Testis (tissue), 3 donors: ENCODE data around the gene CUX1. TPM values are rescaled to one million over a fixed set of nuclear protein-coding genes. Genes with fewer than 3 reads are reported as not detected.

Source experiments
- DNase-seq: peaks from one replicate; pipeline ENCODE4 v3.0.0-alpha.2; 2019
- H3K27ac ChIP-seq, 2 donors: fragments of 200-600 bp; sonication (generic); one replicate each; pipeline ENCODE4 v1.5.1; 2019
- H3K27me3 ChIP-seq: fragments of 200-600 bp; sonication (generic); one replicate; pipeline ENCODE4 v1.5.1; 2019
- H3K36me3 ChIP-seq: fragments of 200-600 bp; sonication (generic); one replicate; pipeline ENCODE4 v1.5.1; 2017; ENCODE audit warnings: low read depth; ENCODE audit errors: missing control alignments
- H3K4me1 ChIP-seq: fragments of 200-600 bp; sonication (generic); one replicate; pipeline ENCODE4 v1.5.1; 2019
- H3K4me3 ChIP-seq, 2 donors: fragments of 200-600 bp; sonication (generic); one replicate each; pipeline ENCODE4 v1.5.1; 2017 to 2019
- H3K9me3 ChIP-seq: fragments of 200-600 bp; sonication (generic); one replicate; pipeline ENCODE4 v1.5.1; 2017
- POLR2A ChIP-seq: fragments of 450-650 bp; IDR thresholded peaks from one replicate; pipeline ENCODE4 v1.6.1; 2017; ENCODE audit warnings: antibody characterized with exemption, mild to moderate bottlenecking, moderate library complexity
- WGBS, 2 donors: methylation state at CpG; one replicate each; pipeline ENCODE4 v1.1.5; 2018; 5-methylcytosine and 5-hydroxymethylcytosine counted together
- intact Hi-C: fragments of 100-400 bp; cut with DNase I; formaldehyde crosslinking; loops from one replicate; pipeline ENCODE4 v1.15.1; 2023; ENCODE audit warnings: low total_unique reads
- polyA plus RNA-seq: library from polyadenylated mRNA; stranded (reverse); fragments of 350-450 nt; fragmentation: Illumina TruSeq; extraction: RNeasy Lipid Tissue Mini Kit (QIAGEN cat#74804); gene quantifications from one replicate; pipeline ENCODE4 v1.2.3, GENCODE V29; 2014; ENCODE audit warnings: low read depth, low replicate concordance; ENCODE audit not compliant: insufficient read depth
- total RNA-seq, 2 donors: library from RNA; depleted of rRNA; stranded (reverse); fragments of >200 nt; gene quantifications; one replicate each; pipeline ENCODE4 v1.2.3, GENCODE V29; 2016
- TF ChIP-seq, protein P1 (sequence below), 3 experiments: fragments of 450-650 bp in 2 of 3; fragments of 200-600 bp in 1 of 3; sonication (generic) in 1 of 3; IDR thresholded peaks; one replicate each; pipeline ENCODE4 v1.5.1; 2016 to 2019; ENCODE audit warnings: antibody characterized with exemption in 3 of 3, mild to moderate bottlenecking in 2 of 3, moderate library complexity in 1 of 3

Gene CUX1
- total and polyA plus RNA-seq, 3 donors from 2014 or later, result 30.8 to 46.3 (median 43.1) TPM

DNA sequence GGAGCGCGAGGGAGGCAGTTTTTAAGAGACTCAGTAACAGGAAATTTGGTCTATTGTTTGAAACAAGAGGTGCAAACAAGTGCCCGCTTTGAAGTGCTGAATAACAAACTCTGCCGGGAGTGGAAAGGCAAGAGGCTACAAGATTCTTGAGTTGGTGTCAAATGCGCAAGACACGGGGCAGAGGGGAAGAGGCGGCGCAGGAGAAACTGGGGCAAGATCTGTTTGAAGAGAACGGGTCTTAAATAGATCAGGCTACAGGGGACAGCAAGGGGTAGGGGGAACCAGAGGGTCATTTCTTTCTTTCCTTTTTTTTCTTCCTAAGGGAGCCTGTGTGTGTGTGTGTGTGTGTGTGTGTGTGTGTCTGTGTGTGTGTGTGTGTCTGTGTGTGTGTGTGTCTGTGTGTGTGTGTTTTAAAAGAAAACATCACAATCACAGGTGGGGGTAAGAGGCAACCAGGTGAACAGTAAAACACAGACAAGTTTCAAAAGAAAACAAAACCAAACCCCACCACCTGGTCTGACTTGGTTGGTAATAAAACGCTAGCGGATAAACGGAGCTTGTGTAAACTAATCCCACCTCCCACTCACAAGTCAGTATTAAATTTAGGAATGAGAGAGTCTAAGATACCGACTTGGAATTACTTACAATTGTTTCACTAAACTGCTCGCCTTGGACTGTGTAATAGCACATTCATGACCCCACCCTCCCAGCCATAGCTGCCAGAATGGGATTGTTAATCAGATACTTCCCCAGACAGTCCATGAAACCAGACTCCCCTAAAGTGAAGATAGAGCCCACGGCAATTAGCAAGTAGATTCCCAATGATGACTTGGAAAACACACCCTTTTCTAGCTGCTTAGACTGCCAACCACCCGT, 13.1 kb upstream of the CUX1 start:
- no peaks in the 10 kb centered on the region for H3K9me3 ChIP-seq
- intact Hi-C loops, result no loop called here

DNA sequence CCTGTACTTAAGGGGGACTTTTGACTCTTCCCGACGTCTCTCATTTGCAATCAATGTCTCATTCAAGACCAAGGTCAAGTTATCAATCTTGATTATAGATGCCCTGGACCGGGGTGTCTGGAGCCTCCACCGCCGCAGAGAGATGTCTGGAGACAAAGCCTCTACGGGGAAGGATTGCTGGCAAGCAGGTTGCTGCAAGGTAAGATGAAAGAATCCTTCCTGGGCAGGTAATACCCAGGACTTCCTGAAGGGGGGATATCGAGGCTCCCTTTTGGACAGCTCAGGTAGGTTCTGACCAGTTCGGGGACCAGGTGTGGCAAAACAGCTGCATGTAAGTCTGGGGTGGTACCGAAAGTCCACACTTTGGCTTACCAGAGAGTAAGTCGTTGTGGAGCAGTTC, 12.5 kb upstream of the CUX1 start:
- no peaks in the 10 kb centered on the region for H3K36me3 ChIP-seq
- no peak overlapping the region for H3K4me3 ChIP-seq
- TF ChIP-seq, protein P1, sequence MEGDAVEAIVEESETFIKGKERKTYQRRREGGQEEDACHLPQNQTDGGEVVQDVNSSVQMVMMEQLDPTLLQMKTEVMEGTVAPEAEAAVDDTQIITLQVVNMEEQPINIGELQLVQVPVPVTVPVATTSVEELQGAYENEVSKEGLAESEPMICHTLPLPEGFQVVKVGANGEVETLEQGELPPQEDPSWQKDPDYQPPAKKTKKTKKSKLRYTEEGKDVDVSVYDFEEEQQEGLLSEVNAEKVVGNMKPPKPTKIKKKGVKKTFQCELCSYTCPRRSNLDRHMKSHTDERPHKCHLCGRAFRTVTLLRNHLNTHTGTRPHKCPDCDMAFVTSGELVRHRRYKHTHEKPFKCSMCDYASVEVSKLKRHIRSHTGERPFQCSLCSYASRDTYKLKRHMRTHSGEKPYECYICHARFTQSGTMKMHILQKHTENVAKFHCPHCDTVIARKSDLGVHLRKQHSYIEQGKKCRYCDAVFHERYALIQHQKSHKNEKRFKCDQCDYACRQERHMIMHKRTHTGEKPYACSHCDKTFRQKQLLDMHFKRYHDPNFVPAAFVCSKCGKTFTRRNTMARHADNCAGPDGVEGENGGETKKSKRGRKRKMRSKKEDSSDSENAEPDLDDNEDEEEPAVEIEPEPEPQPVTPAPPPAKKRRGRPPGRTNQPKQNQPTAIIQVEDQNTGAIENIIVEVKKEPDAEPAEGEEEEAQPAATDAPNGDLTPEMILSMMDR (IDR thresholded peaks at IDR 0.05), result no peak
- no peak for TF ChIP-seq POLR2A
- no peak for DNase-seq
- H3K27me3 ChIP-seq, result no peaks in the 10 kb centered on the region
- H3K9me3 ChIP-seq, result no peaks in the 10 kb centered on the region
- peaks cover 4% of the 10 kb centered on the region for H3K4me1 ChIP-seq
- WGBS, 2 donors, result 44 to 47% methylated on average over 10 of the region's 10 CpGs
- H3K27ac ChIP-seq, result no peak overlapping the region
- intact Hi-C loops, result no loop called here

More for the DNA sequence above, 13.1 kb upstream of the CUX1 start:
- TF ChIP-seq, protein P1 (IDR thresholded peaks at IDR 0.05), result no peak
- TF ChIP-seq POLR2A, result no peak
- DNase-seq, result no peak
- WGBS, 2 donors, result 15 to 21% methylated on average over 16 of the region's 16 CpGs
- no peaks in the 10 kb centered on the region for H3K36me3 ChIP-seq
- peaks cover 4% of the 10 kb centered on the region for H3K4me1 ChIP-seq
- no peaks in the 10 kb centered on the region for H3K27me3 ChIP-seq
- no peak overlapping the region for H3K27ac ChIP-seq
- no peak overlapping the region for H3K4me3 ChIP-seq

DNA sequence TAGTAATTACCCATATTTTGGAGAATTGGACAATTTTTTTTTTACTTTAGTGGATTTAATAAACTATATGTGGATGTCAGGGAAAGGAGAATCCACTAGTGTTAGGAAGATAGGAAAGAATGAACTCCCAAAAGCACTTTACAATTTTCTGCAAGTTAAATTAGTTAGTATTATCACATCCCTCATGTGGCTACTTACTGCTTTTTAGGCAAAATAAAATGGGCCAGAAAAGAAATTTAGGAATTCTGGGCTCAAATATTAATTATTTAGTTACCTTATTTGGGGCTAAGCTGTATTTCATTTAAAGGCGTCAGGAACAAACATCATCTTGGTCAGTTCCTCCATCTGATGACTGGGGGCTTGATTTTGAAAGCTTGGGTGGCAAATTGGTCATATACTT, 4.8 kb upstream of the CUX1 start:
- no peak overlapping the region for H3K4me3 ChIP-seq
- peaks cover 12% of the 10 kb centered on the region for H3K4me1 ChIP-seq
- no peaks in the 10 kb centered on the region for H3K36me3 ChIP-seq
- no peak overlapping the region for H3K27ac ChIP-seq
- H3K9me3 ChIP-seq, result no peaks in the 10 kb centered on the region
- intact Hi-C loops, result no loop called here
- TF ChIP-seq POLR2A, result no peak
- TF ChIP-seq, protein P1 (IDR thresholded peaks at IDR 0.05), result no peak
- no peak for DNase-seq
- WGBS, 2 donors, result 71 to 90% methylated on average over 1 of the region's 1 CpG
- no peaks in the 10 kb centered on the region for H3K27me3 ChIP-seq

DNA sequence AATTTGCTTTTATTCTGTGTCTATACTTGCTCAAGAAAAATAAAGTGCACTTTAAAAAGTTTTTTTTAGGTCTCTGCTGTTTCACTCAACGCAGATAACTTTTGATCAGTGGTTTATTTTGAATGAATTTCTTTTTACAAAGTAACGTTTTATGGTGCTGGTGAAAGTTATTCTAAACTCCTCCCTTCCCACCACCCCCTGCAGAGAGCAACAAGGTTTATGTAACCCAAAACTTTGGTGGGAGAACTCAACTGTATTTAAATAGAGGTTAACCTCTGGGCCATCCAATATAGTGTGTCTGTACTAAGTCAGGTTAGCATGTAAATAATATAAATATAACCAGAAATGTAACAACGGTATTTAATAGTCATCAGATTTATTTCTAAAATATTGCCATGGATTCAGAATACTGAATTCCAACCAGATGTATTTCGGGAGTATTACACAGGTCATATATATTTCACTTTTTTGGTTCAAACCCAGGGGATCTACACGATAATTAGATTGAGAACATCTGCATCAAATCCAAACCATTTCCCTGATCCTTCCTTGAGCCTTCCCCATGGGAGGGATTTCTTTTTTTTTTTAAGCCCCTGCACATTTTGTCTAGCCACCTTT, 3.9 kb upstream of the CUX1 start:
- TF ChIP-seq, protein P1 (IDR thresholded peaks at IDR 0.05), result no peak
- peak overlapping the region; percentile 64 to 70 for H3K4me3 ChIP-seq
- H3K36me3 ChIP-seq, result no peaks in the 10 kb centered on the region
- H3K27me3 ChIP-seq, result no peaks in the 10 kb centered on the region
- intact Hi-C loops, result no loop called here
- peak; percentile 33 for DNase-seq
- no peaks in the 10 kb centered on the region for H3K9me3 ChIP-seq
- H3K4me1 ChIP-seq, result peaks cover 12% of the 10 kb centered on the region
- 17 to 19% methylated on average over 5 of the region's 5 CpGs for WGBS, 2 donors
- H3K27ac ChIP-seq, result no peak overlapping the region
